IMR-90 (cell line): Measurements from ENCODE around the gene SSTR1. TPM values are rescaled to one million over a fixed set of nuclear protein-coding genes. Genes with fewer than 3 reads are reported as not detected.

ENCODE experiments used
- ATAC-seq: fragments of 200-7000 bp; cut with Tn5 transposase; 2 replicates; pipeline ENCODE4 v1.9.1; 2020; ENCODE audit warnings: low read depth, mild to moderate bottlenecking, moderate library complexity
- BruUV-seq: library from RNA; stranded (reverse); fragments of 400-500 nt; replicated peaks from 2 replicates; lab custom pipeline; 2021; lab: Mats Ljungman, UMichigan
- CTCF ChIA-PET: fragments of 300-600 bp; formaldehyde crosslinking; extraction: SDS; loops from one replicate; lab custom pipeline; 2021; ENCODE audit warnings: antibody characterized with exemption; lab: Yijun Ruan, JAX
- POLR2A ChIA-PET: fragments of 300-600 bp; sonication (Branson Sonifier 250); formaldehyde crosslinking; loops from one replicate; lab custom pipeline; 2022; ENCODE audit warnings: antibody characterized with exemption; ENCODE audit not compliant: unreplicated experiment; lab: Charles Lee
- DNase-seq: peaks from one replicate; pipeline ENCODE4 v3.0.0; 2013
- H2AFZ ChIP-seq: replicated peaks from 2 replicates; pipeline ENCODE3; 2013; ENCODE audit warnings: low read length, mild to moderate bottlenecking; ENCODE audit not compliant: poor library complexity
- H2AK5ac ChIP-seq: 2 replicates; pipeline ENCODE4 v1.6.1; 2013; ENCODE audit warnings: low read depth, low read length, inconsistent platforms
- H2AK9ac ChIP-seq: replicated peaks from 2 replicates; pipeline ENCODE3; 2013; ENCODE audit warnings: mild to moderate bottlenecking, low read depth, low read length, moderate library complexity; ENCODE audit not compliant: poor library complexity
- H2BK120ac ChIP-seq: 2 replicates; pipeline ENCODE4 v1.6.1; 2013; ENCODE audit warnings: low read depth, low read length, inconsistent platforms
- H2BK15ac ChIP-seq: 3 replicates; pipeline ENCODE4 v1.6.1; 2013; ENCODE audit warnings: low read depth, low read length, inconsistent platforms
- H2BK20ac ChIP-seq: 2 replicates; pipeline ENCODE4 v1.6.1; 2013; ENCODE audit warnings: low read depth, mild to moderate bottlenecking, inconsistent platforms, low read length, moderate library complexity
- H2BK5ac ChIP-seq: 2 replicates; pipeline ENCODE4 v1.6.1; 2013; ENCODE audit warnings: mild to moderate bottlenecking, low read depth, low read length, inconsistent platforms; ENCODE audit not compliant: poor library complexity, severe bottlenecking
- H3K14ac ChIP-seq: replicated peaks from 2 replicates; pipeline ENCODE4 v1.6.1; 2013; ENCODE audit warnings: low read depth, low read length, inconsistent platforms
- H3K18ac ChIP-seq: 2 replicates; pipeline ENCODE4 v1.6.1; 2013; ENCODE audit warnings: low read depth, low read length, control low read depth
- H3K23ac ChIP-seq: 2 replicates; pipeline ENCODE4 v1.6.1; 2013; ENCODE audit warnings: low read depth, low read length, inconsistent platforms
- H3K27ac ChIP-seq: 2 replicates; pipeline ENCODE4 v1.5.1; 2013; ENCODE audit warnings: mild to moderate bottlenecking, control low read depth, low read length; ENCODE audit not compliant: insufficient read depth
- H3K27me3 ChIP-seq: 2 replicates; pipeline ENCODE4 v1.6.1; 2013; ENCODE audit warnings: low read length; ENCODE audit not compliant: control insufficient read depth, insufficient read depth
- H3K36me3 ChIP-seq: 2 replicates; pipeline ENCODE4 v1.6.1; 2013; ENCODE audit warnings: low read length, mixed read lengths; ENCODE audit not compliant: control insufficient read depth, insufficient read depth
- H3K4ac ChIP-seq: 2 replicates; pipeline ENCODE4 v1.6.1; 2013; ENCODE audit warnings: low read depth, low read length, inconsistent platforms
- H3K4me1 ChIP-seq: 2 replicates; pipeline ENCODE4 v1.6.1; 2013; ENCODE audit warnings: low read length, mixed read lengths; ENCODE audit not compliant: control insufficient read depth, insufficient read depth
- H3K4me2 ChIP-seq: 2 replicates; pipeline ENCODE4 v1.6.1; 2013; ENCODE audit warnings: low read depth, mild to moderate bottlenecking, control low read depth, low read length, moderate library complexity
- H3K4me3 ChIP-seq: 2 replicates; pipeline ENCODE4 v1.5.1; 2013; ENCODE audit warnings: low read depth, mild to moderate bottlenecking, control low read depth, low read length, moderate library complexity; ENCODE audit not compliant: insufficient read depth
- H3K56ac ChIP-seq: 2 replicates; pipeline ENCODE4 v1.6.1; 2013; ENCODE audit warnings: low read length, inconsistent platforms; ENCODE audit not compliant: insufficient read depth; ENCODE audit errors: extremely low read depth
- H3K79me1 ChIP-seq, 2 experiments: 2 replicates each; pipeline ENCODE4 v1.6.1; 2013; ENCODE audit warnings: low read length in 2 of 2, inconsistent platforms in 1 of 2, low read depth in 1 of 2
- H3K9ac ChIP-seq: 2 replicates; pipeline ENCODE4 v1.6.1; 2013; ENCODE audit warnings: low read depth, low read length, control low read depth
- H3K9me1 ChIP-seq: 2 replicates; pipeline ENCODE4 v1.6.1; 2013; ENCODE audit warnings: low read length, inconsistent platforms; ENCODE audit not compliant: insufficient read depth
- H3K9me3 ChIP-seq: 2 replicates; pipeline ENCODE4 v1.6.1; 2013; ENCODE audit warnings: low read length; ENCODE audit not compliant: control insufficient read depth, insufficient read depth
- H4K20me1 ChIP-seq: 2 replicates; pipeline ENCODE4 v1.6.1; 2013; ENCODE audit warnings: low read length, inconsistent platforms; ENCODE audit not compliant: insufficient read depth
- H4K5ac ChIP-seq: 2 replicates; pipeline ENCODE4 v1.6.1; 2013; ENCODE audit warnings: mild to moderate bottlenecking, low read depth, low read length, control low read depth
- H4K8ac ChIP-seq, 2 experiments: 2 replicates each; pipeline ENCODE4 v1.6.1; 2013; ENCODE audit warnings: low read depth in 2 of 2, low read length in 2 of 2, control low read depth in 1 of 2, inconsistent platforms in 1 of 2
- H4K91ac ChIP-seq: 2 replicates; pipeline ENCODE4 v1.6.1; 2013; ENCODE audit warnings: low read depth, low read length, inconsistent platforms; ENCODE audit not compliant: insufficient read depth
- CEBPB ChIP-seq: IDR thresholded peaks from 2 replicates; pipeline ENCODE4 v1.6.1; 2012; ENCODE audit warnings: low read depth, low read length, improper control_type of control experiment
- MAZ ChIP-seq: IDR thresholded peaks from 2 replicates; pipeline ENCODE4 v1.6.1; 2012; ENCODE audit warnings: low read depth, mild to moderate bottlenecking, low read length, improper control_type of control experiment, moderate library complexity, borderline replicate concordance
- POLR2A ChIP-seq: IDR thresholded peaks from 2 replicates; pipeline ENCODE4 v1.6.1; 2012; ENCODE audit warnings: mild to moderate bottlenecking, low read depth, low read length
- WGBS, 2 experiments: methylation state at CpG; one replicate each; pipeline versions ENCODE4 v1.1.5 to v1.1.7; 2013; ENCODE audit warnings: missing lambda C conversion rate in 2 of 2; ENCODE audit not compliant: insufficient read length in 1 of 2; ENCODE audit errors: extremely low coverage in 2 of 2; 5-methylcytosine and 5-hydroxymethylcytosine counted together
- dilution Hi-C: fragments of 300-500 bp; cut with HindIII; formaldehyde crosslinking; loops from one replicate; pipeline ENCODE4 v1.14.3; 2018; ENCODE audit warnings: low sequenced_read_pairs; ENCODE audit not compliant: unreplicated experiment
- in situ Hi-C: fragments of 300-500 bp; cut with MboI; formaldehyde crosslinking; loops from 3 replicates; pipeline ENCODE4 v1.14.3; 2019; ENCODE audit warnings: low sequenced_read_pairs, inconsistent platforms, mixed read lengths
- intact Hi-C: fragments of 100-400 bp; cut with micrococcal nuclease; formaldehyde crosslinking; loops from 2 replicates; pipeline ENCODE4 v1.10.0; 2022
- polyA plus RNA-seq, 3 experiments: library from polyadenylated mRNA; depleted of rRNA; stranded (reverse); fragments of >200 nt; gene quantifications; 2 replicates each; pipeline ENCODE4 v1.2.3, GENCODE V29; 2012; ENCODE audit warnings: low replicate concordance in 1 of 3
- total RNA-seq: library from RNA; depleted of rRNA; stranded (reverse); fragments of >200 nt; gene quantifications from 2 replicates; pipeline ENCODE4 v1.2.3, GENCODE V29; 2012; rRNA removed

Gene SSTR1
- total and polyA plus RNA-seq, 2 of the 4 experiments (the other 2 are of a cell fraction) = 1.1 to 5.5 TPM

GRCh38 chr14:38261620-38262019, 53.9 kb downstream of the SSTR1 start:
- H3K4me2 ChIP-seq = no peak overlapping the region

More at GRCh38 chr14:38261620-38262019, 53.9 kb downstream of the SSTR1 start:
- Histone ChIP-seq H3K14ac (no peak overlapping the region), H4K20me1 (no peaks in the 10 kb centered on the region), H4K8ac (no peak overlapping the region), H3K23ac (no peak overlapping the region), H3K36me3 (no peaks in the 10 kb centered on the region), H2BK120ac (no peak overlapping the region), H3K27me3 (no peaks in the 10 kb centered on the region), H2BK20ac (no peak overlapping the region), H2AK9ac (no peak overlapping the region), H3K4me3 (no peak overlapping the region), H4K91ac (no peak overlapping the region), H3K9ac (no peak overlapping the region), H3K4me1 (peaks cover 2% of the 10 kb centered on the region; the same call in 1 of the 2 replicates), H2AFZ (no peak overlapping the region), H3K56ac (no peak overlapping the region), H3K9me1 (no peaks in the 10 kb centered on the region), H3K18ac (no peak overlapping the region), H3K4ac (no peak overlapping the region), H2BK15ac (no peak overlapping the region), H3K79me1 (no peaks in the 10 kb centered on the region), H3K27ac (no peak overlapping the region), H4K5ac (no peak overlapping the region), H2BK5ac (no peak overlapping the region), H3K9me3 (no peaks in the 10 kb centered on the region), H2AK5ac (no peak overlapping the region)
- dilution Hi-C loops = no loop called here
- in situ Hi-C loops = no loop called here
- intact Hi-C loops = no loop called here
- ChIA-PET CTCF (no interaction called here), POLR2A (no interaction called here)
- no peak for TF ChIP-seq MAZ
- no peak for TF ChIP-seq POLR2A
- TF ChIP-seq CEBPB = peak; percentile 26; the same call in 1 of the 2 replicates
- no TSS peak for BruUV-seq
- DNase-seq = no peak
- no peak for ATAC-seq
- no CpG with 5 or more reads among the region's 1 CpG for WGBS, 2 experiments

Other genes with a start within 250 kb of the SSTR1 start
- gene CLEC14A, start 48.2 kb downstream of the SSTR1 start, total RNA-seq = 2.8 and 3.0 TPM in 2 replicates
- gene CLEC14A, start 48.2 kb downstream of the SSTR1 start, polyA plus RNA-seq (2012; rRNA removed) = 5.7 and 6.2 TPM in 2 replicates